BLaER1 treated with 17β-estradiol and CSF1 and Interleukin-3, amounts not matched to agents 10 nM and 100 nM (cell line): Measurements from ENCODE around the gene SOX1.
A peak's percentile ranks its signal among the peaks of the same experiment; 100 is the strongest.

Experiments used
- H3K27ac ChIP-seq, 11 experiments: shearing (Covaris generic); formaldehyde crosslinking; 2 replicates each; pipeline ENCODE4 v1.8.1; 2022
- H3K27me3 ChIP-seq, 11 experiments: shearing (Covaris generic); formaldehyde crosslinking; 2 replicates each; pipeline ENCODE4 v1.8.1; 2022
- H3K36me3 ChIP-seq, 11 experiments: shearing (Covaris generic); formaldehyde crosslinking; 2 replicates each; pipeline ENCODE4 v1.8.1; 2022
- H3K4me1 ChIP-seq, 10 experiments: shearing (Covaris generic); formaldehyde crosslinking; 2 replicates each; pipeline ENCODE4 v1.8.1; 2022
- H3K4me2 ChIP-seq, 11 experiments: shearing (Covaris generic); formaldehyde crosslinking; 2 replicates each; pipeline ENCODE4 v1.8.1; 2022
- H3K4me3 ChIP-seq, 10 experiments: shearing (Covaris generic); formaldehyde crosslinking; 2 replicates each; pipeline ENCODE4 v1.8.1; 2022
- H3K9ac ChIP-seq, 11 experiments: shearing (Covaris generic); formaldehyde crosslinking; 2 replicates each; pipeline ENCODE4 v1.8.1; 2022
- H3K9me3 ChIP-seq, 11 experiments: shearing (Covaris generic); formaldehyde crosslinking; replicated peaks in 1 of 11; 2 replicates each; pipeline ENCODE4 v1.8.1; 2022
- H4K20me1 ChIP-seq, 11 experiments: shearing (Covaris generic); formaldehyde crosslinking; 2 replicates each; pipeline ENCODE4 v1.8.1; 2022
- Cebpa-rat ChIP-seq, 11 experiments: shearing (Covaris generic); IDR thresholded peaks; 2 replicates each; pipeline ENCODE4 v1.8.1; 2022

The SOX1 gene

GRCh38 chr13:112065867-112066623 is 904 bp upstream of the SOX1 start:
- H3K27me3 ChIP-seq = peaks cover 99 to 100% (median 100%) of the 10 kb centered on the region in 11 experiments
- H3K9me3 ChIP-seq = peaks cover 19 to 45% (median 29%) of the 10 kb centered on the region in 11 experiments
- H4K20me1 ChIP-seq = peaks cover 0 to 87% (median 76%) of the 10 kb centered on the region in 11 experiments; a peak in 19 of 22 replicates
- no peak overlapping the region for H3K27ac ChIP-seq
- H3K4me3 ChIP-seq = peak overlapping the region in 1 of 10 experiments; percentile 16; a peak in 2 of 20 replicates
- no peaks in the 10 kb centered on the region for H3K36me3 ChIP-seq
- peaks cover 6 to 17% (median 9%) of the 10 kb centered on the region in 10 experiments for H3K4me1 ChIP-seq
- no peak overlapping the region for H3K9ac ChIP-seq
- H3K4me2 ChIP-seq = peak overlapping the region in 4 of 11 experiments; percentile 18 to 44 (median 21); a peak in 3 of 22 replicates
- TF ChIP-seq Cebpa-rat (IDR thresholded peaks at IDR 0.05) = no peak

- no peak for TF ChIP-seq Cebpa-rat (IDR thresholded peaks at IDR 0.05)
- Histone ChIP-seq H3K9ac (no peak overlapping the region), H3K9me3 (peaks cover 19 to 45% (median 29%) of the 10 kb centered on the region in 11 experiments), H3K4me3 (peak overlapping the region in 1 of 10 experiments; percentile 16; a peak in 1 of 20 replicates), H3K27ac (no peak overlapping the region), H3K4me2 (peak overlapping the region in 4 of 11 experiments; percentile 18 to 44 (median 21); a peak in 3 of 22 replicates), H3K36me3 (no peaks in the 10 kb centered on the region), H3K4me1 (peaks cover under 1 to 11% (median 3%) of the 10 kb centered on the region in 10 experiments; a peak in 16 of 20 replicates), H3K27me3 (peaks cover 99 to 100% (median 100%) of the 10 kb centered on the region in 11 experiments), H4K20me1 (peaks cover 0 to 87% (median 75%) of the 10 kb centered on the region in 11 experiments; a peak in 19 of 22 replicates)
Measured at GRCh38 chr13:112066624-112067004, 335 bp upstream of the SOX1 start.

- Histone ChIP-seq H3K4me3 (peak overlapping the region in 7 of 10 experiments; percentile 9 to 36 (median 23); a peak in 7 of 20 replicates), H3K4me1 (peaks cover 7 to 13% (median 8%) of the 10 kb centered on the region in 10 experiments; a peak in 16 of 20 replicates), H3K36me3 (no peaks in the 10 kb centered on the region), H3K9ac (no peak overlapping the region), H3K27me3 (peaks cover 99 to 100% (median 100%) of the 10 kb centered on the region in 11 experiments), H3K4me2 (peak overlapping the region in 3 of 11 experiments; percentile 24 to 55 (median 25); a peak in 5 of 22 replicates), H3K27ac (no peak overlapping the region), H3K9me3 (peaks cover 19 to 45% (median 29%) of the 10 kb centered on the region in 11 experiments), H4K20me1 (peaks cover 0 to 86% (median 76%) of the 10 kb centered on the region in 11 experiments; a peak in 17 of 22 replicates)
- no peak for TF ChIP-seq Cebpa-rat (IDR thresholded peaks at IDR 0.05)
Measured at GRCh38 chr13:112067871-112068539, 1.1 kb downstream of the SOX1 start.

GRCh38 chr13:112068540-112069060 is 1.7 kb downstream of the SOX1 start:
- Histone ChIP-seq H3K36me3 (no peaks in the 10 kb centered on the region), H3K27me3 (peaks cover 99 to 100% (median 100%) of the 10 kb centered on the region in 11 experiments), H3K4me1 (peaks cover 6 to 15% (median 9%) of the 10 kb centered on the region in 10 experiments; a peak in 13 of 20 replicates), H3K4me2 (peak overlapping the region in 7 of 11 experiments; percentile 18 to 55 (median 25); a peak in 10 of 22 replicates), H3K27ac (no peak overlapping the region), H3K9me3 (peaks cover 19 to 45% (median 29%) of the 10 kb centered on the region in 11 experiments), H3K9ac (no peak overlapping the region), H4K20me1 (peaks cover 0 to 88% (median 79%) of the 10 kb centered on the region in 11 experiments; a peak in 18 of 22 replicates), H3K4me3 (peak overlapping the region; percentile 9 to 55 (median 28); a peak in 14 of 20 replicates)
- no peak for TF ChIP-seq Cebpa-rat (IDR thresholded peaks at IDR 0.05)

GRCh38 chr13:112069061-112069844 is 2.3 kb downstream of the SOX1 start:
- H3K4me3 ChIP-seq = peak overlapping the region in 8 of 10 experiments; percentile 9 to 55 (median 31); a peak in 7 of 20 replicates
- H3K4me1 ChIP-seq = peaks cover 6 to 17% (median 9%) of the 10 kb centered on the region in 10 experiments; a peak in 13 of 20 replicates
- H3K27me3 ChIP-seq = peaks cover 99 to 100% (median 100%) of the 10 kb centered on the region in 11 experiments
- no peaks in the 10 kb centered on the region for H3K36me3 ChIP-seq
- peaks cover 19 to 45% (median 29%) of the 10 kb centered on the region in 11 experiments for H3K9me3 ChIP-seq
- peaks cover 0 to 88% (median 79%) of the 10 kb centered on the region in 11 experiments; a peak in 18 of 22 replicates for H4K20me1 ChIP-seq
- peak overlapping the region in 6 of 11 experiments; percentile 18 to 55 (median 34); a peak in 8 of 22 replicates for H3K4me2 ChIP-seq
- H3K9ac ChIP-seq = no peak overlapping the region
- TF ChIP-seq Cebpa-rat (IDR thresholded peaks at IDR 0.05) = no peak
- H3K27ac ChIP-seq = no peak overlapping the region

GRCh38 chr13:112069845-112070251 is 2.9 kb downstream of the SOX1 start:
- Histone ChIP-seq H3K4me3 (no peak overlapping the region), H3K27ac (no peak overlapping the region), H3K36me3 (no peaks in the 10 kb centered on the region), H3K4me2 (no peak overlapping the region), H3K9me3 (peaks cover 19 to 45% (median 29%) of the 10 kb centered on the region in 11 experiments), H4K20me1 (peaks cover 0 to 88% (median 79%) of the 10 kb centered on the region in 11 experiments; a peak in 18 of 22 replicates), H3K27me3 (peaks cover 99 to 100% (median 100%) of the 10 kb centered on the region in 11 experiments), H3K4me1 (peaks cover 6 to 17% (median 9%) of the 10 kb centered on the region in 10 experiments; a peak in 13 of 20 replicates), H3K9ac (no peak overlapping the region)
- TF ChIP-seq Cebpa-rat (IDR thresholded peaks at IDR 0.05) = no peak

GRCh38 chr13:112071102-112071722 is 4.3 kb downstream of the SOX1 start:
- Histone ChIP-seq H3K9me3 (peaks cover 19 to 36% (median 26%) of the 10 kb centered on the region in 11 experiments), H3K4me2 (no peak overlapping the region), H3K4me3 (no peak overlapping the region), H3K9ac (no peak overlapping the region), H3K27ac (no peak overlapping the region), H3K36me3 (no peaks in the 10 kb centered on the region), H4K20me1 (peaks cover 0 to 89% (median 78%) of the 10 kb centered on the region in 11 experiments; a peak in 18 of 22 replicates), H3K27me3 (peaks cover 99 to 100% (median 100%) of the 10 kb centered on the region in 11 experiments), H3K4me1 (peaks cover 6 to 17% (median 9%) of the 10 kb centered on the region in 10 experiments; a peak in 13 of 20 replicates)
- TF ChIP-seq Cebpa-rat (IDR thresholded peaks at IDR 0.05) = no peak
